NCI-H1105 (cell line): ENCODE measurements around the gene ZNRF3.
"Not testable (repeated sequence)": the region's sequence is repeated elsewhere in the genome, so short reads cannot be mapped to it uniquely, and the experiment has no call there.

Experiments
- DNase-seq: peaks from one replicate; lab custom pipeline; 2025; lab: John Stamatoyannopoulos, UW

The ZNRF3 gene

DNA sequence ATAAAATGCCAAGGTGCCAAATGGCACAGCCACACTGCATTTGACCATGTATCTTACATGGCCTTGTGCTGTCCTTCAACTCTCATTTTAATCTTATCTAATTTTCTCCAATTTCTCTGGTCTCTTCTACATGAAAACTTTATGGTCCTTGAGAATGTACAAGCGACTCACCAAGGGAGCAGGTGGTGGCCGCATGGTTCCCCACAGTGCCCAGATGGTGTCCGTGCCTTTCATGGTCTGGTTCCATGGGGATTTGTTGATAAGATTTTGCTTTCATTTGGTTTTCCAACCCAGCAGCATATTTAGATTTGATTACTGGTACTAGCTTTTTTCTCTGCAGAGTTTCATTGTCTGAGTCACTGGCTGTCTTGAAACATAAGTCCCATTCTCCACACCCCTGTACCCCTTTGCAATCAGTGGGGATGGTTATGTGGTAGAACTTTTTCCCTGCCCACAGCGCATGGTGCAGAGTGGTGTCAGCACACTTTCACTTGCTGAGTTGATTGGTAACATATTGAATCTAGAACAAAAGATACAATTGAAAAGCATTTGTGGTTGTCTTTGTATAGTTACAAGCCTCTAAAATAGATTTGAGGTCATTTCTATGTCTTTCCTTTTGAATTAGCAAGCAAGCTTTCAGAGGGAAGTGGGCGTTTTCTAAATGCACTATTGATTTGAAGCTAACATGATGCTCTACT lies 24.1 kb downstream of the ZNRF3 start:
- no peak for DNase-seq

DNA sequence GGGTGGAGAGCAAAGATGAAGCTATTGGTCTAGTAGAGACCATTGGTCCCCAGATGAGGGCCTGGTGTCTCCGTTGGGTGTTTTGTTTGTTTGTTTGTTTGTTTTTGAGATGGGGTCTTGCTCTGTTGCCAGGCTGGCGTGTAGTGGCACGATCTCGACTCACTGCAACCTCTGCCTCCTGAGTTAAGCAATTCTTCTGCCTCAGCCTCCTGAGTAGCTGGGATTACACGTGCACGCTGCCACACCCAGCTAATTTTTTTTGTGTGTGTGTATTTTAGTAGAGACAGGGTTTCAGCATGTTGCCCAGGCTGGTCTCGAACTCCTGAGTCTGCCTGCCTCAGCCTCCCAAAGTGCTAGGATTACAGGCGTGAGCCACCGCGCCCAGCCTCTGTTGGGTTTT lies 25.4 kb downstream of the ZNRF3 start:
- not testable (repeated sequence) for DNase-seq

DNA sequence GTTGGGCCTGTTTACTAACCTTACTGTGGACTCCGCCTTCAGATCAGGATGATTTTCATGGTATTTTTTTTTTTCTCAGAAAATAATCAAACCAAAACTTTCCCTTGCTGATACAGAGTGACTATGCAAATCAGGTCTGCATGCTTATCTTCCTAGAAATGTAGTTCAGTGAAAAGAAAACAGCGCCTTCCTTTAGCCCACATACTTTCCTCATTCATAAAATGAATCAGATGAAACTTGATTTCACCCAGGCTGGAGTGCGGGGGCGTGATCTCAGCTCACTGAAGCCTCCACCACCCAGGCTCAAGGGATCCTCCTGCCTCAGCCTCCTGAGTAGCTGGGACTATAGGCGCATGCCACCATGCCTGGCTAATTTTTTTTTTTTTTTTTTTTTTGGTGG lies 26.0 kb downstream of the ZNRF3 start:
- no peak for DNase-seq

DNA sequence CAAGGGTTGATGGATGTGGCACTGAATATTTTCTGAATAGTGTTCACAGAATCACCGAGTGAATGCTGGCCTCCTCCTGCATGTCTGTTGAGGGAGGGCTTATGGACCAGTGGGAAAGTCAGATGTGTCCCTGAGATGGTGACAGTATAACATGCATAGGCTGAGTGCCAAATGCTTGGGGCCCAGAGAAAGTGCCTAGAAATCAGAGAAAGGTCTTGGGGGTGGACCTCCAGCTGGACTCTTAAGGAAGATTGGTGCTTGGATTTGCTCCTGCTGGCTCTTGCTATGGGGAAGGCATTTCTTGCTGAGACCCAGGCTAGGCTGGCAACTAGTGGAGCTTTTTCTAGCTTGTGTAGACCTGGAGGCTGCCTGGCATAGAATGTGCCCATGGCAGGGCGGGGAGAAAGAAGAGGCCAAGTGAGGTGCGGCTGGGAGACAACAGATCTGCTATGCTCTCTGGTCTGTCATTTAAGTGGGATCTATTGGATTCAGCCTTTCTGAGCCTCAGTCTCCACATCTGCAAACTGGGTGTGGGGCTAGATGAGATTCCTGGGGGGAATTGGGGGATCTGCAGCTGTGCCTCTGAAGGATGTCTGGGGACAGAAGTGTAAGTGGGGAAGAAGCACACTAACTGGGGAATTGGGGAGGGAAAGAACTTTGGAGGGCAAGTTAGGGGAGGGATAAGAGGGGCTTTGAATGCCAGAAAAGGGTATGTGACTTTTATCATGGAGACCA lies 27.4 kb downstream of the ZNRF3 start:
- DNase-seq, result no peak

DNA sequence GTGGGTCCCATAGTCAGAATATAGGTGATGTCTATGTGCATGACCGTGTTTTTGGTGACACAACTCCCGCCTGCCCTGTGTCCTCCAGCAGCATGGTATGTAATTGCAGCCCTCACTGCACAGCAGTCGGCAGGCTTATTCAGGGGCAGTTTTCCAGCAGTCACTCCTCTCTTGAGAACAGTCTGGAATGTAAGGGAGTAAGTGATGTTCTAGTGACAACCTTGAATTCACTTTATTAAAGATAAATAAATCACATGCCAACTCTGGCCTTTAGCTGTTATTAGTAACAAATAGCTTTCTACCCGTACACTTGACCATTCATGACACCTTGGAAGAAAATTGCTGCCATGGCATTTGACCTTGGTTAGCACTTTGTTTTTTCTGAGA lies 27.9 kb downstream of the ZNRF3 start:
- DNase-seq, result no peak

DNA sequence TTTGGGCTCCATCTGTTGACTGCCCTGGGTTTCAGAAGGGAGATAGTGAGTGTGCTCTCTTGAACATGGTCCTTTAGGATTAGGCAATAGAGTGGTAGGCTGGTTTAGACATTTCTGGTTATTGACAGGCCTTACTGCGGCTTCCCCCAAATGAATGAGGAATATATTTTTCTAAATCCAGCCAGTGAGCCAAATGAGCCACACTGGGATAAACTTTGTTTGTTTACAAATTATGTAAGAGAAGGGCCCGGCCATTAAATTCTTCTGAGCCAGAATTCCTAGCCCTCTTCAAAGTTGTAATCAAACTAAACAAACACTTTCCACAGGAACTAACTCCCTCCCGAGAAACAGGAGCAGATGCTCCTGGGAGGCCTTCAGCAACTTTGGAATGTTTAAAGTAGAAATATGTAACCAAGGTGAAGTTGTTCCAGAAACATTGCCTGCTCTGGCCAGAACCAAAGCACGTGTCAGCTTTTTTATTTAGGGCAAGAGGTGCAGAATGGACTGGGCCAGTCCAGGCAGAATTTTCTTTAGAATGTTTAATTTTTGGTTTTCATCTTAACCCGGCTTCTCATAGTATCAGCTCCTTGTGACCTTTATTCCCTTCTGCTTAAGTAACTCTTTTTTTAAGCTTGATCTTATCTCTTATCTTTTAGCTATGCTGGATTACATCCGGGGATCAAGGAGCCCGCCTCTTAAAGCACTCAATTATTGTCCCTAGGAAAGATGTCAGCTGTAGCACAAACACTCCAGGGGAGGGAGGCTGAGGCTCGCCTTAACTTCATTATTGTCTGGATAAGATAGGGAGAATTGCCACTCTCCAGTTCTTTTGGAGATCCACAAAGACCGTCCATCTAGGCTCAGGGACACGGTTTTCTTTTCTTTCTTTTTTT lies 28.7 kb downstream of the ZNRF3 start:
- no peak for DNase-seq

DNA sequence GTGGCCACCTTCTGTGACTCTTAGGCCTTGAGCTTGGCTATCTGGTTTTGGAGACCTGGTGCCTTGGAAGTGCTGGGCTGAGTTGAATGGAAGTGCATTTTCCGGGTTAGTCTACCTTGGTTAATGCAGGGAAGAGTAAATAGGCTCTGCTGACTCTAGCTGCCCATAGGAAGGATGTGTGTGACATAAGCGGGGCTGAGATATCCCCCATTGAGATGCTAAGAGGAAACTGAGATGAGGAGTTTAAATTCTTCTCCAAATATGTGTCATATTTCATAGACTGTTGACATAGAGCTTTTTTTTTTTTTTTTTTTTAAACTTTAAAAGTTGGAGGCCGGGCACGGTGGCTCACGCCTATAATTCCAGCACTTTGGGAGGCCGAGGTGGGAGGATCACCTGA lies 30.8 kb downstream of the ZNRF3 start:
- no peak for DNase-seq

DNA sequence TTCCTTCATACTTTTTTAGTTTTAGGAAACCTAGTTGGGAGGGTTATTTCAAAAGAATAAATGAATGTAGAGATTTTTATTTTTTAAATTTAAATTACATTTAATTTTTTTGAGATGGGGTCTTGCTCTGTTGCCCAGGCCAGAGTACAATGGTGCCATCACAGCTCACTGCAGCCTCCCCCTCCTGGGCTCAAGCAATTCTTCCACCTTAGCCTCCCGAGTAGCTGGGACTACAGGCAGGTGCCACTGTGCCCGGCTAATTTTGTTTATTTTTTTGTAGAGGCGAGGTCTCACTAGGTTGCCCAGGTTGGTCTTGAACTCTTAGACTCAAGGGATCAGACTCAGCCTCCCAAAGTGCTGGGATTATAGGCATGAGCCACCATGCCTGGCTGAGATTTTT lies 32.6 kb downstream of the ZNRF3 start:
- no peak for DNase-seq

DNA sequence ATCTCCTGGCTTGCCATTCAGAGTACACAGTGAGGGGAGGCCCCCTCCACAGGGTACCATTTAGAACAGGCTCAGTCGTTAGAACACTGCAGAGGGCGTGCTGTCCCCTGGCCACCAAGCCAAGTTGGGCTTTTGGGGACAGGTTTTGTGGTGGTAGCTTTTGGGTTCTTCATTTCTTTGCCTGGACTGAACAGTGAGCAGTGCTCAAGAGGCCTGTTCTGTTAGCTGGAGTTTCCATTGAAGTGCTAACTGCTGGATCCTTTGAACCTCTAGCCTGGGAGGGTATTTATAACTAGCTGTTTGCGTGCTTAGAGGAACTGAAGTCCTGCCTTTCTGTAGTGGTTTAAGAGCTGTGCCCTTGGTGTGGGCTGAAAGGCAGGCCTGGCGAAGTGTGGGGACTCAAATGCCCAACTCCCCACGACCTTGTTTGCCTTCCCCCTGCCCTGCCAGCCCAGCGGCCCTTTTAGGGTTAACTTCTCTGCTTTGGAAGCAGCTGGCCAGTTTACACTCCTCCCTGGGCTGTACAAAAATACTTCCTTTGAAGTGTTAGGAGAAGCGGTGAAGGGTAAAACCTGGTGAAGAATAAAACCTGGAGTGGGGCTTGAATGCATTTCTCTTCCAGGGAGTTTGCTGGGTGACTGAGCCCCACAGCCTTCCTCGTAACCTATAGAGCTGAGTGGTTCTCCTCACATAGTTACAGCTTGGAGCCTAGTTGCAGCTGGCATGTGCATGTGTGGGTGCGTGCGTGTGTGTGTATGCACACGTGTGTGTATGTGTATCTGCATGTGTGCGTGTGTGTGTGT lies 34.6 kb downstream of the ZNRF3 start:
- peak; percentile 22 for DNase-seq

DNA sequence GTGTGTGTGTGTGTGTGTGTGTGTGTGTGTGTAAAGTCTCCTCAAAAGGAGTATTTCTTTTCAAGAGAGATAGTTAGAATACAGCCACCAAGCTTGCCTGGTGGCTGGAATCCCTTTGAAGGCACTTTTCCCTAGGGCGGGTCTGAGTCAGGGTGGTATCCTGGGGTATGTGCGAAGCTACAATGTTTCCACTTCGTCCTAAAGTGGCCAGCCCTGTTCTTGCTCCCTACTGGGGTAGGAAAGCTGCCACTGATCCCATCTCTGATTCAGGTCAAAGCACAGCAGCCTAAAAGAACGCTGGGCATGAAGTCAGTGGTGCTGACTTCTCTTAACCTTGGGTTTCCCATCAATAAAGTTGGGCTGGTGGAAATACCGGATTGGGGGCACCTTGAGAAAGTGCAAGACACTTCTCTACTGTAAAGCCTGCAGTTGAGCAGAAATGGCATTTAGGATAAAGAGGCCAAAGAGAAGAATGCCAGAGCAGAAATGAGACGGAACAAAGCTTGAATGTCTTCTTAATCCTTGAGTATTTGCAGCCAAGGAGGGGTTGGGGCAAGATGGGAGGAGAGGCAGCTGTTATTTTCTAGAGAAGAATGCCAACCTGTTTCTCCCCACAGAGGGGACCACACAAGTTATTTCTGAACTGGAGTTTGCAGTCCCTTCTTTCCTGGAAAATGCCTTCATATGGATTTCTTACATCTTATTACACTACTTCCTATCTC lies 35.3 kb downstream of the ZNRF3 start:
- DNase-seq, result no peak

DNA sequence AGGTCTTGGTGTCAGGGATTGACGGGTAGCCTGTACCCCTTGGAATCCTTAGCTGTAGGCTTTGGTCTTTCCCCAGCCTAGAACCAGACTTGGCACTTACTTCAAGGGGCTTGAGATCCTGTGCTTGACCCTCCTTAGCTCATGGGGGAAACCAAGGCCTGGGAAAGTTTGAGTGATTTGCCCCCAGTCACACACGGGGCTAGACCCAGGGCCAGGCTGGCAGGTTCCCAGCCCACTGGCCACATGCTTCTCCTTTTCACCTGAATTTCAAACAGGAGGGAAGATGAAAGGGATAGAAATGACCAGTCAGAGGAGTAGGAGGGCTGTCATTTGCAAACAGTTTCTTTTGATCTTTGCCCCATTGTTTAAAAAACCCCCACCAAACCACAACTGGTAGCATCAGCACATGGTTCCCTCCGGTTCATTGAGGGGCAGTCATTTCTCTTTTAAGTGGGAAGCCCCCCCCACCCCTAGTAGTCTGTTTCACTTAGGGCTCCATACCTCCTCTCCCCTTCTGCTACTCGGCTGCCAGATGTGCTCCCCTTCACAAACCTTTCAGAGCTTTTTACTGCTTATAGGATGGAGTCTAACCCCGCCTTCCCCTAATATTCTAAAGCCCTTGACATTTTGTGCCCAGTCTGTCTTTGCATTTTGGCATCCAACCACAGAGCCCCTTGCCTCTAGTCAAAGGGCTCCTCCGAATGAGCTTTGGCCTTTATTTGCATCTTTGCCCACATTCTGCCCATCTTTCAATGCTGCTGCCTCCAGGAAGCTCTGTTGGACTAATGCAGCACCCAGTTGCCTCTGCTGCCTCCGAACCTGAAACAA lies 37.6 kb downstream of the ZNRF3 start:
- no peak for DNase-seq

DNA sequence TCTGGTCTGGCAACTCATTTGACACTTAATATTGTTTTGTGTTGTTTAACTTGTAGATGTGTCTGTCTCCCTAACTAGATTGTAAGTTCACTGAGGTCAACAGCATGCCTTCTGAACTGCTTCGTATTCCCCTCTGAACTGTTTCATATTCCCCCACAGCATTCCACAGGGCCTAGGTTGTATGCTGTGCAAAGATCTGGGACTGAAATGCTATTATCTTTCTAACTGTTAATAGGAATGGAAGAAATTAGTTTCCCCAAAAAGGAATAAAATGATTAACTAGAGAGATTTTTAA lies 38.2 kb downstream of the ZNRF3 start:
- DNase-seq, result no peak

DNA sequence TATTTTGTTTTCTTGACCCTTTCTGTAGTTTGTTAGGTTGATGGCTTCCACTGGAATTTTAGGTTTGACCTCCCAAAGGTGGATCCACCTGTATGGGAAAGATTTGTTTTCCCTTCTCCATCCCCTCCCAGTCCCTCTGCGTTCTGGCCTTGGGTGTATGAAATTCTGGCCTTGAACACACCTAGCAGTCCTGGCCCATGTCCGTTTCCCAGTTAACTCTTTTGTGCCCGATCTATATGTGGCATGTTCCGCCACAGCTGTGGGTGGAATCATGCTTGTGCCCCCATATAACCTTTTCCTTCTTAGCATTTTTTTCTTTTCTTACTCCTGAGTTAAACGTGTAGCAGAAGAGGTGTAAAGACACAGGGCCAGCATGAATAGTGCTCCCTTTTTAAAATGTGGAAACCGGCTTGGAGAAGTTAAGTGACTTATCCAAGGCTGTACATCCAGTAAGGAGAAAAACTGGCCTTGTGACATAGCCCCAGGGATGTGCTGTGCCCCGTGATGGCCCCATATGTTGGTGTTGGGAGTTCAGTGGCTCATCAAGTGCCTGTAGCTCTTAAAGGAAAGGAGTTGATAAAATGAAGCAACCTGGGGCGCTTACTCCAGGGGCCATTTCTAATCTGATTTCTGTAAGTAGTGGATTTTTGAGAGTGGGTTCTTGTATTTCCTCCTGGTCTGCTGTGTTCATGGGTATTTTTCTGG lies 39.3 kb downstream of the ZNRF3 start:
- DNase-seq, result no peak

DNA sequence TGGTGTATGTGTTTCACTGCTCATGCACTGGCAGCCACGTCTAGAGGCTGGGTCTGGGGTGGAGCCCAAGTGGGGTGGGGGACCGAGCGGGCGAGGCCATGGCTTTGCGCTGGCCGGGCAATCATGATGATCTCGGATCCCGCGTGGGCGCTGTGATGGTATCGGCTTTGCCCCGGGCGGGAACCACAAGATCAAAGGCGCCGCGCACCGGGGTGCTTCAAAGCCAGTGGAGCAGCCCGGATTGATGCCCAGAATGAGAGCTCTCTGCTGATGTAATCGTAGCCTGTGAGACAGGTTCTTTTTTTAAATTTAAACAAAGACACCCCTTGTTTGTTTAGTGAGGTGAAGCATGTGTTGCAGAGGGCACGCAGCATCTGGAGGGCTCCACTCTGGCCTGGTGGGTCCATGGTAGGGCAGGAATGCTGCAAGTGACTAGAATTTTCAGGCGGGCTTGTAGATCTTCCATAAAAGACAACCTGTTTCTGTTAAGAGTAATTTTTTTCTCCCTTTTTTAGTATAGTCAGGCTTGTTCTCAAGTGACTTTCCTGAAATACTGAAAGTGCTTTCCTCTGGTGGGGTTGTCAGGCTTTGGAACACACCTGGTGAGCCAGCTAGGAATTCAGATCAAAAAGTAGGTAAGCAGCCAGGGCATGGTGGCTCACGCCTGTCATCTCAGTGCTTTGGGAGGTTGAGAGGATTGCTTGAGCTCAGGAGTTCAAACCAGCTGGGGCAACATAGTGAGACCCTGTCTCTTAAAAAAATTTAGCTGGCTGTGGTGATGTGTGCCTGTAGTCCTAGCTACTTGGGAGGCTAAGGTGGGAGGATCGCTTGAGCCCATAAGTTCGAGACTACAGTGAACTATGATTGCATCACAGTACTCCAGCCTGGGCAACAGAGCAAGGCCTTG lies 40.7 kb downstream of the ZNRF3 start:
- DNase-seq, result peak; percentile 65

DNA sequence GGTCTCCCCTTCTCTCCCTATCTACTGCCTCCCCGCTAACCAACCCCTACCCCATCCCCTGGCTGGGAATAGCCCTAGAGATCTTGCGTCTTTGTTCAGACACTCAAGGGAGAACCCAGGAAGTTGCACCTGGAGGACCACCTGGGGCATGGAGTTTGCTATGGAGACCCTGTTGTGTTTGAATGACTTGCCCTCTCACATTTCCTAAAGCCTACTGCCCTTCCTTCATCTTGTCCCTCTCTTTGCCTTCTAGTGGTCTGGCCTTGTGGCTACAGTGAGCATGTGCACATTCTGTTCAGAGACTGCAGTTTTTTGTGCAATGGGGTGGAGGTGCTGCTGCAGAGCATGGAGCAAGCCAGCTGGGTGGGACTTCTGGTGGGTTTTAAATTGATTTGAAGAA lies 42.5 kb downstream of the ZNRF3 start:
- no peak for DNase-seq

DNA sequence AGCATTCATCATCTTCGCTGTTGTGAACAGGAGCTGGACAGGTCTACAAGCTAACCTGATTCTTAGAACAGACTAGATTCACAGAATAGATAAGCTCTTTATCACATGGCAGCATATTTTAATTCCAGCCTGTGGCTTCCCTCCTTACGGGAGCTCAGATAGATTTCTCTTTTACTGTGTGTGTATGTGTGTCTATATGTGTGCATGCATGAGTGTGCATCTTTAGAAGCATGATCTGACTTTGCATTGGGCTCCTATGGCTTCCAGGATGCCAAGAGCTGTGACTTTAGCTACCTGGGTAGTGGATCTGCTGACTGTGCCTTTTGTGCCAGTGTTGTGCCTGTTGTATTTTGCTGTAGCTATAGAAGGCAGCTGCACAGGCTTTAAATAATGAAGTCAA lies 44.3 kb downstream of the ZNRF3 start:
- no peak for DNase-seq

DNA sequence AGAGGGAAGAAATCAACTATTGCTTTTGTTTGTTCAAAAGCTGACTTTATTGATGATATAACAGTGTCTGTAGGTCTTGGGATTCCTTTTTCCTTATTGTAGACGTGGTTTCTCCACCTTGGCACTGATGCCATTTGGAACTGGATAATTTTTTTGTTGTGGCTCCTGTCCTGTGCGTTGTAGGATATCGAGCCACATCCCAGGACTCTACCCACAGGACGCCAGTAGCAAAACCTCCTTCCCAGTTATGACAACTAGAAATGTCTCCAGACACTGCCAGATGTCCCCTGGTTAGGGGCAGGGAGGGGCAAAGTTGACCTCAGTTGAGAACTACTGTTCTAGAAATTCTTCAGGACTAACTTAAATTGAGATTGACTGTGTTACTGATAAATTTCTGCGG lies 45.8 kb downstream of the ZNRF3 start:
- DNase-seq, result no peak

DNA sequence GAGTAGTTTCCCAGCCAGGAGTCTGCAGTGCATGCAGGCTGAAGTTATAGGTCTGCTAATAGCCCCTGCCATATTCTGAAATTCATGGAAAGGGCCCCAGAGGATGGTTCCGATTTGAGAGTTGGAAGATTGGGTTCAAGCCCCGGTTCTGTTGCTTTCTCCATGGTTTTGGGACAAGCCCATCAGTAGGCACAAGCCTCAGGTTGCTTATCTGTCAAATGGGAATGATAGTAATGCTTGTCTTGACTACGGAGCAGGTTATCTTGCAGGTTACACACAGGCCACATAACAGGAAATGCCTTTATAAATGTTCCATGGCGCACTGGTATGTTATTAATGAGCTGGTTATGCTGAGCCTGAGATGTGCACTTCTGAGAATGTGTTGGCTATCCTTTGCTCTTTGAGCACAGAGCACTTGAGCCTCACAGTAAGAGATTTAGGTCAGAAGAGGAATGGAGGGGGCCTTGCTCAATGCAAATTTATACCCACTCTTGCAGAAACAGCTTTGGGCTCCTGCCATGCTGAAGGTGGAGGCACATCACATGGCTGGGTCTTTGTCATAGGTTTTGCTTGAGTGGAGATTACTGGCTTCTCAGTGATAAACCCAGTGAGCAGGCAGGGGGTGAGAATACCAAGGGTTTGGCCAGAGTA lies 47.1 kb downstream of the ZNRF3 start:
- no peak for DNase-seq
